ENCODE measurements around the gene AGAP1. TPM values are rescaled to one million over a fixed set of nuclear protein-coding genes. Genes with fewer than 3 reads are reported as not detected.

The AGAP1 gene
- total RNA-seq, 1 donor from 2014 or later: 3.1 TPM

DNA sequence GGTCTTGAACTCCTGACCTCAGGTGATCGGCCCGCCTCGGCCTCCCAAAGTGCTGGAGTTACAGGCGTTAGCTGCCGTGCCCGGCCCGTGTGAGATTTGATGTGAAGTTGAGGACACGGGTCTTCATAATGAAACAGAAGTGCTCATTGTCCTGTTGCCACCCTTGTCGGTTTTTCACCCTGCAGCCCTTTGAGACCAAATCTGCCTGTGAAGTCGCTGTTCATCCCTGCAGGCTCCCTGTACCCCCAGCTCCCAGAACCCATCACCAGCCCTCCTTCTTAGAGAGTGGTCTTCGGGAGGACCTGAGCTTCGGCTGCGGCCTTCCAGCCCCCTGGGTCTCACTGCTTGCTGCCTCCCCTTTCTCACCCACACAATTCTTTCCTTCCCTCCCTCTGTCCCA is 349.1 kb downstream of the AGAP1 start:
- DNase-seq (ENCODE audit: low read depth in 2 of 2): no peak

DNA sequence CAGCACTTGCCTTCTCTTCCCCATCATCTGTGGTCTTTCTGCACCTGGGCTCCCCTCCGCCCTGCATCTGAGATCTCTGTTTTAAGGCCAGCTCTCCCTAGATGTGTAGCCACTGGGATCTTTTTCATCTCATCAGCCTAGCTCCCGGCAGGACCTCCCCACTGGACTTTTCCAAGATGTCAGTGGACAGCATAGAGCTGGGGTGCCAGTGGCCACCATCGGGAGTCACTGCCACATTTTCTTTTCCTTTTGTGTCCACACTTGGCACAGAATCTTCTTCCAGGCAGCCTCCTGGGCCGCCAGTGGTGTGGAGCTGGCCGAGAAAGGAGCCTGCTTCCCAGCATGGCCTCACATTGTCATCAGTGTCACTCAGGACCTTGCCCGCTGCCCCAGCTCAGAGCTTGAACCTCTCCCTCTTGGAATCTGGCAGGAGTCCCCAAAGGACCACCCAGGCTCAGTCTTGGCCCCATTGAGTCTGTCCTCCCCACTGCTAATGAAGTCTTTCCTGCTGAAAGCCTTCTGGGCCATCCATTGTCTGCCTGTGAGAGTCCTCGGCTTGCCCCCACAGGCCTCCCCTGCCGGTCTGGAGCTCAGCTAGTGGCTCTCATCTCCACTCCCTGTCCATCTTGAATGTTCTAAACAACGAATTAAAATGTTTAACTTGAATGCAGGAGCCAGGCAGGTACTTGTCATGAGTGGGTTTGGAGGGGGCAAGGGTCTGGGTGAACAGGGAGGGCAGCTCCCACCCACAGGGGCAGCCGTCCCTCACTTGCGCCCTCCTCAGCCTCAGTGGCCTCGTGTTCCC is 349.9 kb downstream of the AGAP1 start:
- DNase-seq (ENCODE audit: low read depth in 2 of 2): no peak

DNA sequence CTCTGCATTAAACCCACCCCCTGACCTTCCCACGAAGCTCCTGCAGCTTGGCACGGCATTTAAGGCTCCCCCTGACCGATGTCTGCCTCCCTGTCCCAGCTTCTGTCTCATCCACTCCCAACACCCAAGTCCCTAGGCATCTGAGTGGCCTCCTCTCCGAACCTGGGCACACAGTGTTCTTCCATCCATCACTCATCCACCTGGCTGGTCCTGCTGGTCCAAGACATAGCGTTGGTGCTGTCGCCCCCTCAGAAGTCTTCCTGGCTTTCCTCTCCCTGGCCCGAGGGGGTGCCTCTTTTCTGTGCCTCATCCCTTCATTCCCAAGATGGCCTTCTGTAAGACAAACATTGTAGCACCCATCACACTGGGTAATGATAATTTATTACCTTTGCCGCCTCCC is 350.7 kb downstream of the AGAP1 start:
- no peak for DNase-seq (ENCODE audit: low read depth in 2 of 2)

DNA sequence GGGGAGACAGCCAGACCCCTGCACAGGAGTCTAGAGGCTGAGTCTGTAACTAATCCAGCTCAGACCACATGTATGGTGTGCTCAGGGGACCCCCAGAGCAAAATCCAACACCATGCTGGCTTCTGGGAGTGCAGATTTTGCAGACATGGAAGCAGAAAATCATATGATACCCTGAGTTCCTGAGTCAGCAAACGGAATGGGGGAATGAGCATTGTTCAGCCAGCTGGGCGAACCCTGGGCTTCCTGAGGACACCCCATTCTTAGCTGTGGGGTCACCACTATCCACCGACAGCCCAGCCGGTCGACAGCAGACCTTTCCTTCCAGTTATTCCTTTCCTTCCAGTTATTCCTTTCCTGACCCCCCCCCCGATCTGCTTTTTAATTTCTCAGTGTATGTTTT is 351.4 kb downstream of the AGAP1 start:
- DNase-seq (ENCODE audit: low read depth in 2 of 2): no peak

DNA sequence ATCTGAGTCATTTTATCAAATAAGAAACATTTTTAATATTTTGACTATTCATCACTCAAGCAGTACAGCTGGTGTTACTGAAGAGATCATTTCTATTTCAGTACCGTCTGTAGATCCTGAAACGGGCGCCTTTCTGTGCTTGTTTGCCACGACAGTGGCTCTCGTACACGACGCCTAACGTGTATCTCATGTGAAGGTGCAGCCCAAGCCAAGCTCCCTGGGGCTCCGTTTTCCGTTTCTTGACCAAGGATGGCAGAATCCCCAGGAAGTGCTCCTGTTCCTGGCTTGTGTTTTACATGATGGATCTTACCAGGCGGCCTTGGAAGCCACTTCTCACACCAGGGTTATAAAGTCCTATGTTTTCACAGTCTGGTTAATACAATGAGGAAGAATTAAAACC is 353.7 kb downstream of the AGAP1 start:
- no peak for DNase-seq (ENCODE audit: low read depth in 2 of 2)

GRCh38 chr2:235848055-235848454 is 354.2 kb downstream of the AGAP1 start:
- no peak for DNase-seq (ENCODE audit: low read depth in 2 of 2)

DNA sequence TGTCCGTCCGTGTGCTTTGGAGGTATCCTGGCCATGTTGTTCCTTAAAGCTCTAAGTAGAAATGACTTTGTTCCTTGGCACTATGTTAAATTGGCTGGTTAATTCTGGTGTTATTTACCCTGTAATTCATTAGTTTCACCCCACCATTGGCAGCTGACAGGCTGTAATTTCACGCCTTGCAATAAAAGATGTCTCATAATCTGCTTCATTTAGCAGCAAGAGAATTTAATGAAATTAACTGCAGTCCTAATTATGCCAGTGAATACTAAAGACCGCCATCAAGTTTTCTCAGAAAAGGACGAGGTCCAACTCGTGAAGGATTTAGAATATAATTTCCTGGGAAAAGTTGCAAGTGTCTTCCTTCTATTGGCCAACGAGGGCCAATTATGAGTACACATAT is 355.1 kb downstream of the AGAP1 start:
- no peak for DNase-seq (ENCODE audit: low read depth in 2 of 2)

DNA sequence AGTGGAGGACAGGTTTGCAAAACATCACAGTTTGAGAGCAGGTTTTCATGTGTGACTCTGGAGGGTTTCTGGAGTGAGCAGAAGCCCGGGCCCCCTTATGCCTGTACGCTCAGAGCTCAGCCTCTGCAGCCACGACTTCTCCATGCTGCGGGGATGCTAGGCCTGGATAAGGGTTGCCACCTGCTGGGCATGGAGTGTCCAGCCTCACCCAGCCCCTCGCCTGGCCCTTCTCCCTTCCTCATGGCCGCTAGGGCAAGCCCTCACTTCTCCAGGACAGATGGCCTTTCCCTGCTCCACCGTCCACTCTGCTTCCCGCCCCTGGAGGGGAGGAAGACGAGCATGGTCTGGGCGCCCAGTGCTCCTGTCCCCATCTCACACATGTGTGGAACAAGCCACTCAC is 355.6 kb downstream of the AGAP1 start:
- no peak for DNase-seq (ENCODE audit: low read depth in 2 of 2)

GRCh38 chr2:235850289-235850688 is 356.4 kb downstream of the AGAP1 start:
- no peak for DNase-seq (ENCODE audit: low read depth in 2 of 2)

DNA sequence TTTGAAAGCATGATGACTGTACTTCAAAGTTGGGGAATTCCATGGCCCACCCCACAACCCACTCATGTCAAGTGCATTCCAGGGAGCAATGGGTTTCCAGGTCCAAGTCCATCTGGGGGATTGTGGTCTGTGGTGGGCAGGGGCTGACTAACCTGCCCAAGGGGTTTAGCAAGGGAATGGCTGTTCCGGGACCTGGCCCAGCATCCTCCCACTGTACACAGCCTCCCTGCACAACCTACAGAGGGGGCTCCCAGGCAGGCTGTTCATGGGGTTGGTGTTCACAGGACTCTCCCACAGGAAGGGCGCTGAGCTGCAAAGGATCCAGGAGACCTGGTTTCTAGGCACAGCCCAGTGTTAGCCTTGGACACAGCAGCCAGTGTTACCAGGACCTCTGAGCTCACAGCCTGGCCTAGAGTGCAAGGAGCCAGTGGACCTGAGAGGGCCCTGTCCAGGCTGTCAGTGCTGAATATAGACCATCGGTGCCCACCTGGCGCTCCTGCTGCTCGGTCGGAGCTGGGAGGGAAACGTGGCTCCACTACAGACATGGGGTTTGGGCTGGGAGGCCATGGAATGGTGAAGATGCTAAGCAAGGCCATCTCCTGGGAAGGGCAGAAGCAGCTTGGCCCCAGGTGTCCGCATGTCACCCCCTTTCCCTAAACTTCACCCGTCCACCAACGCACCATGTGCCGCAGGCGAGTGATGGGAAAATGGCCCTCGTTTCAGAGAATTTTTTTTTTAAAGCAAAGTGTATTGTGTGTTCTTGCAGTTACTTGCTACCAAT is 357.1 kb downstream of the AGAP1 start:
- no peak for DNase-seq (ENCODE audit: low read depth in 2 of 2)

- no peak for DNase-seq (ENCODE audit: low read depth in 2 of 2)
Observed at GRCh38 chr2:235851828-235852525, 358.1 kb downstream of the AGAP1 start.

DNA sequence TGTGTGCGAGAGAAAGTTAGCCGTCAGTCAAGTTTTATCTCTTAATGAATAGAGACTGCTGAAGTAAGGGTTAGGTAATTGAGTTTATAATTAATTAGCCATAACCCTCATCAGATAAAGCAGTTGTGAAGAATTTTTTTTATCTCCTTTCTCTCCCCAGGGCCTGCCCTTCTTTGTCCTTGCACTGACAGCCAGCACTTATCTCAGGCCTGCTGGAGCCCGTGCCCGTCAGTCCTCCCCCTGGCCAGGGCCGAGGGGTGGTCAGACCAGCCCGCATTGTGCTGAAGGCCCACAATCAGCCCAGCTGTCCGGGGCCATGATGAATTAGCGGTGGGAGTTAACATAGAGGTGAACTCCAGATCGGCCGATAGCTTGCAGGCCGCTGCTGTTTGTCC is 358.7 kb downstream of the AGAP1 start:
- no peak for DNase-seq (ENCODE audit: low read depth in 2 of 2)

DNA sequence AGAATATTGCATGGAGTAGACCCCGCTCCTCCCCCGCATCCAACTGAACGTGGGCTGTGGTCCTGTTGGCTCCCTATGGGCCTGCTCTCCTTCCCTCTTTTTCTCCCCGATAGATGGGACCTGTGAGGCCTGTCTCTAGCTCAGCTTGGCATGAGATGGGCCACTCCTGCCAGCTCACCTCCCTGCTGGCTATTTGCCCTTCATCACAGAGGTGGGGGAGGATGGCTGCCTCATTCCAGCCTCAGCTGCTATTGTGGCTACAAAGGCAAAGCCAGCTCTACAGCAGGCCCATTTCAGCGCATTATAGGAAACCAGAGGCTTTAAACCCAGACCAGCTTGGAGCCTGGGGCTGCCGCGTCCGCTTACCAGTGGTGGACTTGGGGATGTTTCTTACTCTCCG is 360.4 kb downstream of the AGAP1 start:
- no peak for DNase-seq (ENCODE audit: low read depth in 2 of 2)

DNA sequence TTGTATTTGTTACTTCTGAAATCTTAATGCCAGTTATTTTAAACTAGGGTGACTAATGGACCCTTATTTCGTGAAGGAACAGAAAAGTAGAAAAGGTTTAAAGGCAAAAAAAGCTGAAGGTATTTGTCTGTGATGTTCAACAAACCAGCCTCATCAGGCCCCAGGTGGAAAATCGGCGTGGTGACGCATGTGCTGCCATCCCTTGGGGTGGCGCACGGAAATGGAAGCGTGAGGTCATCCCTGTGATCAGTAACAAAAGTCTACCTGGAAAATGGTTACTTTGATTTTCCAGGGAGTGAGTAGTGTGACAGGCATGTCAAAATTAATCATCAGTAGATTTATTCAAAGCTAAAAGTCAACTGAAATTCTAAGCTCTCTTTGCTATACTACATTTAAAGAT is 361.2 kb downstream of the AGAP1 start:
- no peak for DNase-seq (ENCODE audit: low read depth in 2 of 2)

- no peak for DNase-seq (ENCODE audit: low read depth in 2 of 2)
Observed at GRCh38 chr2:235856151-235856854, 362.5 kb downstream of the AGAP1 start.

- DNase-seq (ENCODE audit: low read depth in 2 of 2): no peak
Observed at GRCh38 chr2:235857598-235857997, 363.8 kb downstream of the AGAP1 start.

GRCh38 chr2:235858881-235859280 is 365.0 kb downstream of the AGAP1 start:
- no peak for DNase-seq (ENCODE audit: low read depth in 2 of 2)

DNA sequence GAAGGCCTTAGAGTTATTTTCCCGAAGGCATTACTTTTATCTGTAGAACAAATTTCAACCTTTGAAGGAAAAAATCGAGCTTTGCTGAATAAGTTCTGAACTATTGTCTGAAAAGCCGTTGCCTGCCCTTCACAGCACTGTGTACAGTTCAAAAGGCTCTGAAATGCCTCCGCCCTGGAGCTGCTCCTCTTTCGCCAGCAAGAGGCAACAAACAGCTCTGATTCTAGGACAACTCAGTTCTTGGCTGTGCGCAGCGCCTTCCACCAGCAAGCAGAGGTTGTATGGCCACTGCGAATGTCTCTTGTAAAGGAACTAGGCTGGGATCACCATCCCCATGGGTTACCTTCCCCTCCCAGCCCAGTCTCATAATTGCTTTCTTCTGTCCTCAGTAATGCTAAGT is 365.8 kb downstream of the AGAP1 start:
- DNase-seq (ENCODE audit: low read depth in 2 of 2): peak in 1 of 2 donors; percentile 13

DNA sequence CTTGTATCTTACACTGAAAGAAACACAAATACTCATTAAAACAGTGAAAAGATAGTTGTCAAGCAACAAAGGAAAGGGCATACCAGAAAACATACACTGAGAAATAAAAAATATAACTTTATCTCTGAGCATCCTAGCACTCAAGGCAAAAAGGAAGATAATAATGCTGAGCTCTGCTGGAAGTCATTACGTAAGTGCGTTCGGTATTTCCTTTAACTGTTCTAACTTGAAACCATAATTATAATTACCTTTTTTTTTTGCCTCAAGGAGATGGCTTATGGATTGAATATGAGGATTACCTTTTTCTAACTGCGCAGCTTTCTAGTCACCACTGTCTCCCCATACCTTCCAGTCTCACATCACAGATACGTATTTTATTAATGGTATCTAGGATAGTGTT is 366.3 kb downstream of the AGAP1 start:
- DNase-seq (ENCODE audit: low read depth in 2 of 2): peak in 1 of 2 donors; percentile 23

DNA sequence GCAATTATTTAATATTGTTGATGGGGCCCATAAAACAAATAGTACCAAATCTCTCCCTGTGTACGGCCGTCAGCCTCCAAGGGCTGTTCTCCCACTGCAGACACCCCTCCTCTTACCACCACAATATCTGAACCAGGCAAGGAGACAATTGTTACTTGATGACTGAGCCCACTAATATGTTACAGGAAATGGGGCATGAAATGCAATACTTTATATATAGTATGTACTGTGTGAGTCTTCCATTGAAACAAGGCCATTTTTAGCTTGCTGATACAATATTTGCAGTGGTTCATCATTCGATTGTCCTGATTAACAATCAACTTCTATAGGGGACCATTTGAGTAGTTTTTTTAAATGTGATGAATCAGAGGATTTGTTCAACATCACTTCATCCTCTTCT is 367.0 kb downstream of the AGAP1 start:
- DNase-seq (ENCODE audit: low read depth in 2 of 2): peak in 1 of 2 donors; percentile 17

DNA sequence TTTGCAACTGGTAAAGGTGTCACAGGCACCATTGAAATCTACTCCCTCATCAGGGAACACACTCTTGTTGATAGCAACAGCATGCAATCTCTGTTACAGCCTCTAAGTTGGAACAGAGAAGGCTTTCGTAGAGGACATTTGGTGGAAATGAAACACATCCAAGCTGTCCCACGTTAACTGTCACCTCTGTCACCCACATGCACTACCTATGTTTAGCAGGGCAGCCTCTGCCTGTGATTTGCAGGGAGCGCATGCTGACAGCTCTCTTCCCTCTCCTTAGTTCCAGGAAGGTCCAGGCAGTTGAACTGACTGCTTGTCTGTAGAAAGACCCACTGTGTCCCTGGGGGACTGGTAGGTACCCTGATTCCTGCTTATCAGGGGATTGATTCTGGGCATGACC is 367.5 kb downstream of the AGAP1 start:
- no peak for DNase-seq (ENCODE audit: low read depth in 2 of 2)

GRCh38 chr2:235863414-235863813 is 369.6 kb downstream of the AGAP1 start:
- DNase-seq (ENCODE audit: low read depth in 2 of 2): no peak

All from dermis microvascular lymphatic vessel endothelial cell (primary cell).